Measurements from ENCODE around the gene SLIRP. TPM values are rescaled to one million over a fixed set of nuclear protein-coding genes. Genes with fewer than 3 reads are reported as not detected.
A peak's percentile ranks its signal among the peaks of the same experiment; 100 is the strongest.
"Not testable (repeated sequence)": the region's sequence is repeated elsewhere in the genome, so short reads cannot be mapped to it uniquely, and the experiment has no call there.

SLIRP gene
- polyA plus RNA-seq (2013, experiment 1 of 2; ENCODE audit: insufficient read length), result 102 TPM
- polyA plus RNA-seq (2013, experiment 2 of 2; ENCODE audit: insufficient read length), result 116 TPM

DNA sequence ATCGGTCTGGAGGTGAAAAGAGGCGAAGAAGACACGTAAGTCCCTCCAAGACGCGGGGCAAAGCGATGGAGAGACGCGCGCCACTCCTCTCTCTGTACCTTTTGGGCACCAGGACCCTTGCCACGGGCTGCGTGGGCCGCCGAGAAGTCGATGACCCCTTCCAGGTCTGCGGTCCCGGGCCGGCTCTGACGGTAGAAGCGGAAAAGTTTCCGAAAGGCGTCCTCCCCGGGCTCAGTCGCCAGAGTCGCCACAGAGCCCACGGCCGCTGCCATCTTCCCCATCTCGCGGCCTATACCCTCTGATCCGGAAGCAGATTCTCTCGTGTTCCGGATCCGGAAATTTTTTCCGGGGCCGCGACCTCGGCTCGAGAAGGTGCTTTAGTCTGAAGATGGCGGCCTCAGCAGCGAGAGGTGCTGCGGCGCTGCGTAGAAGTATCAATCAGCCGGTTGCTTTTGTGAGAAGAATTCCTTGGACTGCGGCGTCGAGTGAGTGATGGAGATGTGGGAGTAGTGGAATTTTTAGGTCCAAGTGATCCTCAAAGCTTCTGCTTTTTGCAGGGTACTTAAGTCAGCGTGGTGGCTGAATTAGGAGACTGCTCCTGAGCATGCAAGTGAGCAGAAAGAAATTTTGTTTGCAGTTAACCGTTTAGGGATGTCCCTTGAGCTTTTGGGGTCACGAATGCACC lies at the start of gene SLIRP, which contains the start of gene ALKBH1:
TSS of gene SLIRP (plus strand) at position 380 of the 685 bp plus-strand sequence. CDS start at position 389, 9 bp downstream.
TSS of gene ALKBH1 (minus strand) at position 300 of the 685 bp plus-strand sequence. CDS start at position 281, 19 bp downstream.
- peak; percentile 80 for DNase-seq

DNA sequence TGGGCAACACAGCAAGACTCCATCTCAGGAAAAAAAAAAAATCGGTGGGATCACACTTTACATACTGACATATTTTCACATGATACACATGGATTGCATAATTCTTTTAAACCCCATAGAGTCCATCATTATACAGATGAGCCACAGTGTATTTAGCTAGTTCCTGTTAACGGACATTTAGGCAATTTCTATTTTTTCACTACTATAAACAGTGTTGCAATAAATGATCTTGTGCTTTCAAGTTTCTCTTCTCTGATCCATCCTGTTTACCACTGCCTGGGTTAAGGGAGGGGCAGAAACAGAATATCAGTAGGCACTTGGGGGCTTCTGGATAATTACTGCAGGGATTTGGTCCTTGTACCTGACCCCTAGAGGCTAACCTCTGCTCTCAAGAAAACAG lies 48.1 kb upstream of the SLIRP start:
- no peak for DNase-seq

DNA sequence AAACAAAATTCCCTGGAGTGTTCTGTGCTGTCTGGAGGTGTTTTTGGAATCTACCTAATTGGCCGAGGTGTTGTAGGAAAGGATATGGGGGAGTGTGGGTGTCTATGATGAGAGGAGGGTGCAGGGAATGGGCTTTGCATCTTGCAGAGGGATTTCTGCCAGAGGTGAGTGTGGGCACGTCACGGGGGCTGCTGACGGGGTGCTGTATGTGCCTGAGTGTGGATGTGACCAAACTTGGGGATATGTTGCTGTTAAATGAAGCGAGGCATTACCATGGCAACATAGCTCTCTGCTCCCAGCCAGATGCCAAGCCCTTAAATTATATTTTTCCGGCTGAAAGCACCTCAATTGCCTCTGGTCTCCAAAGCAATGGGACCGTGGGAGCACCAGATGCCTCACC lies 47.1 kb upstream of the SLIRP start:
- no peak for DNase-seq

DNA sequence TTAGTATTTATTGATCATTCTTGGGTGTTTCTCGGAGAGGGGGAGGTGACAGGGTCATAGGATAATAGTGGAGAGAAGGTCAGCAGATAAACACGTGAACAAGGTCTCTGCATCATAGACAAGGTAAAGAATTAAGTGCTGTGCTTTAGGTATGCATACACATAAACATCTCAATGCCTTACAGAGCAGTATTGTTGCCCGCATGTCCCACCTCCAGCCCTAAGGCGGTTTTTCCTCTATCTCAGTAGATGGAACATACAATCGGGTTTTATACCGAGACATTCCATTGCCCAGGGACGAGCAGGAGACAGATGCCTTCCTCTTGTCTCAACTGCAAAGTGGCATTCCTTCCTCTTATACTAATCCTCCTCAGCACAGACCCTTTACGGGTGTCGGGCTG lies 46.3 kb upstream of the SLIRP start:
- DNase-seq, result not testable (repeated sequence)

DNA sequence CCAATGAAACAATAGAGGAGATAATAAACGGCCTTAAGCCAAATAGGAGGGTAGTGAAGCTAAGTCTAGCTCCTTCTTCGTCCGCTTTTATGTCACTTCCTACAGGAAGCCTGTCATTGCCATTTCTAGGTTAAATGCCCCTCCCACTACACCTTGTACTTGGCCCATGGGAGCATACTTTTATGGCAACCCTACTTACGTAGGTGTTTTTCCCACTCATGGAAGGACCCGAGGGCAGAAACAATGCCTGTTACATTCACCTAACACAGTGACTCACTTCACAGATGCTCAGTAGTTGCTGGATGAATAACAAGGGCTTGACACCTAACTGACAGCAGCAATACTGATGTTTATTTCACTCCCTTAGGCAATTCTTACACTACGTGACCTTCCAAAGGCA lies 44.6 kb upstream of the SLIRP start:
- no peak for DNase-seq

DNA sequence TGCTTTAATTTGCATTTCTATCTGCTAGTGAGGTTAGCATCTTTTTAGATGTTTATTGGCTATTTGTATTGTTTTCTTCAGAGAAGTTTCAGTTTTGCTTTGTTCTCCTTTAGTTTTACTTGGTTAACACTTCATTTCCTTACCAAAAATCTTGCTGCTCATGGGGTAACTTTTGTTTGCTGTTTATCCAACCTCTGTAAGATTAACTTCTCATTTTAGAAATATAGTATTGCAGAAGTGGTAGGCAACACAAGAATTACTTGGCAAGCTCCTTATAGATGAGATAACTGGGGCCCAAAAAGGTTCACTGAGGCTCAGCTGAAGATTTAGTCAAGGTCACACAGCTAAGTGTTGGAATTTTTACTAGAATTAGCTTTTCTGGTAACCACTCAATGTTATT lies 40.6 kb upstream of the SLIRP start:
- no peak for DNase-seq

DNA sequence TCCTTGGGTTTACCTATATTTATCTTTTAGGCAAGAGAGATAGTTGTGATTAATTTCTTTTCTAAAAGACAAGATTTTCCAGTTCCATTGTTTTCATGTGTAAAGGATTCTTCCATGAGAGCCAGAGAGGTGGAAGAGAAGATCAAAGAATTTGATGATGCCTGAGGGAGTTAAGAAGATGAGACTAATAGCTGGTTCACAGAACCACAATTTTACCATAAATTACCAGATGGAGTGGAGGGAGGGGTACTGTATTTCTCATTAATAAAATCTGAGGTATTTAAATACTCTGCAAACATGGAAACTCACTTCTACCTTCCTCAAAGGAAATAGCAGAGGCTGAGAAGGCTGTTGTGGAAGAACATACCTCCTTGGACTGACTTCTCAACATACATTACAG lies 34.7 kb upstream of the SLIRP start:
- DNase-seq, result no peak

DNA sequence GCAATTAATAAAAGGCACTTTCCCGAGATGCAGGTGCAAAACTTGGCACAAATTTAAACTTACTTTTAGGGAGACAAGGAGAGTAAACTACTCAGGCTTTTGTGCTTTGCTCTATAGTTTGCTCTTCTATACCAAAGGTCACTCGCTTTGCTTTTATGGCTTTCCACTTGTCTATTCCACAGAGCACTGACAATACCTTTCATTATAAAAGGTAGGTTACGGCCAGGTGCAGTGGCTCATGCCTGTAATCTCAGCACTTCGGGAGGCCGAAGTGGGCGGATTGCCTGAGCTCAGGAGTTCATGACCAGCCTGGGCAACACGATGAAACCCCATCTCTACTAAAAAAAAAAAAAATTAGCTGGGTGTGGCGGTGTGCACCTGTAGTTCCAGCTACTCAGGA lies 33.0 kb upstream of the SLIRP start:
- no peak for DNase-seq

DNA sequence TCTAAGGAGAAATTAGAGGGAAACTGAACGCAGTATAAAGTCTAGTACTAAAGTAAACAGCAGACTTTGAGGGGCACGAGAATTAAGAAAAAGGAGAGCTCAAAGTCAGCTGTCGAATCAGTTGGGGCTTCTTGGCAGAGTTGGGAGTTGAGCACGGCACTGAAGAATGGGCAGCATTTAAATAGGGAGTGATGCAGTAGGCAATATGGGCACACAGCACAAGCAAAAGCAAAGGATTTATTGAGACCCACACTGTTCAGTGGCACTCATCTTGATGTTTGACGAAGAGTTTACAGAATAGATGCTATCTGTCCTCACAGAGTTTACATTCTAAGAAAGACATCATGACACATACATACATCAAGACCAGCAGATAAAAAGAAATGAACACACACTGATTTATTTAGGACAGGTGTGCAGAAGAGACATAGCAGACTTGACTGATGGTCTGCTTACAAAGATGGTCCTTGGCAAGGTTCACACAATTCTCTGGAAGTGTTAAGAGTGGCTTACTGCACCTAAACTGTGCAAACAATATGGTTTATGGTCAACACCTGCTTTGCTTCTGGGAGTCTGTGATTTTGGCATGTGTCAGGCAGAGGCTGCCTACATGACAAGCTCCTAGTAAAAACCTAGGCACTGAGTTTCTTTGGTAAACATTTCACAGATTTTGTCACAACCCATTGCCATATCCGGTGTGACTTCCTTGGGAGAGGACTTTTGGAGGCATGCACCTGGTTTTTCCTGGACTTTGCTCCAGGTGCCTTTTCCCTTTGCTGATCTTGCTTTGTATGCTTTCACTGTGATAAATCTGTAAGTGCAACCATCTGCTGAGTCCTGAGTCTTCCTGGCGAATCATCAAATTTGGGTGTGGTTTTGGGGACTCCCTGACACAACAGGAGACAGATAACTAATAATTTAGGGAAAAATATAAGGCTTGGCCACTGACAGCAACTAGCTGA lies 26.4 kb upstream of the SLIRP start:
- DNase-seq, result no peak

DNA sequence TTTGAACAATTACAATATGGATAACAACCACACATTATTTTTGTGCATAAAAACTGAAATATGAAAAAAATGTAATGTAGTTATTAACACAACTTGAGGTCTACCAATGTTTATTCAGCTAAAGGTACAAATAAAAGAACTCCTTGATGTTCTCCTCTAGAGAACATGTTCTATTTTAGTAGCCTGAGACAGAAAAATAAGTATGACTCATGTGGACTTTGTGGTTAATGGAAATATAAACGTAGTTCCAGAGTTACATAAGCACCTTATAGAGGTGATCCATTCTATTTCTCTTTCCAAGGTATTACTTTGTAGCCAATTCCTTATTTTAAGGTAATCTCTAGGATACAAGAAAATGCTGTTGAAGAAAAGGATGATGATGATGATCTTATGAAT lies 25.7 kb upstream of the SLIRP start:
- peak; percentile 12 for DNase-seq

DNA sequence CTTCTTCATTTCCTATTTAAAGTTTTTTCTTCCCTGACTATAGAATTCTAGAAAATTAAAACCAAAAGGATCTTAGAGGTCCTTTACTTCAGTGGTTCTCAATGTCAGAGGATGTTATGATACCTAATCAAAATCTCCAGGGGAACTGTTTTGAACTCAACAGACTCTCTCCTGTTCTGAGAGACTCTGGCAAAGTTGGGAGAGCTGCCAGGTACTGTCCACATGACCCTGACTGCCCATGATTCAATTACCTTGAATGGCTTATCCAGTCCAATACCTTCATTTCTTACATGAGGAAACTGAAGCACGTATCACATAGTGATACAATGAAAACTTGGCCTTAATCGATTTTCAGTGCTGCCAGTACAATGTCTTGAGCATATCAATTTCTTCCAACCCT lies 16.6 kb upstream of the SLIRP start:
- no peak for DNase-seq

DNA sequence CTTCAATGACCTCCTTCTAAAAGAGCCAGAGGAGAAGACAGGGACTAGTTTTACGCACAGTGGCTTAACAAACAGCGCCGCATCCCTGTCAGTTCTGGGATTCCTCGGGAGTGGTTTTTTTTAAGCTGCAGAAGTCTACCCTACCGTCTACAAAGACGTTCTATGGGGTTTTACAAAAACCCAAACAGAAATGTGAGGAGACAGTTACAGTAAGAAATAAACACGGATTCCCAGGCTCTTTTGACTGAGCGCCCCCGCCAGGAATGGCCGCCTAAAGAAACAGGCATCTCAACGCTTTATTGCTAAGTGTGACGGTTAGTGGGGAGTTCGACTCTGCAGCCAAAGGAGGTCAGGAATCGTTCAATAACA lies 564 bp upstream of the SLIRP start:
- peak; percentile 49 for DNase-seq

DNA sequence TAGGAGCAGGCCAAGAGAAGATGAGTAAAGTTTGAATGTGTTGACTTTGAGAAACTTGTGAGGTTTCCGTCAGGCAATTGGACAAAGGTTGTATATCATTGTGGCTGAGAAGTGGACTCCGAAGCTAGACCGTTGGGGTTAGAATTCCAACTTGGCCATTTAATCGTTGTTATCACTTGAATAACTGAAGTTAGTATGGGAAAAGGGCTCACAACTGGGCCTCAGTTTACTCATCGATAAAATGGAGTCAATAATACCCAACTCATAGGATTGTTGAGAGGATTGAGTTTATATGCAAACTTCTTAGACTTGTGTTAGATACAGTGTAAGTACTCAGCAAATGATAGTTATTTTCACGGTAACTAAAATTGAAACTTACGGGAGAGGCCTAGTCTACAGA lies 846 bp downstream of the SLIRP start:
- DNase-seq, result no peak

DNA sequence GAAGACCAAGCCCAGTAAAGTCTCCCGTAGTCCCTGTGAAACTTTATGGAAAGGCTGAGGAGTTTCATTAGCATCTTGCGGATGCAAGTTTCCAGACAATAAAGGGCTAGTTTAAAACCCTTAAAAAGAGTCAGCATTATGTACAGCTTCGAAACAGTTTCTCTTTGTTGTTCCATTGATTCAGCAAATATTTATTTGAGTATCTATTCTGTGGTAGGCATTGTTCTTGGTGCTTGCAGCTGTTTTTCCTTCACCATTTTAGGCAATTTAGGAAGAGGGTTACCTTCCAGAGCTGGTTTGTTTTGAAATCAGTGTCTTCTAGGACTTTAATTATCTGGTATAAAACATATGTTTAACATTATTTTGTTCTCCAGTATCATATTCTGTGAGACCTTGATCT lies 1.5 kb downstream of the SLIRP start:
- no peak for DNase-seq

DNA sequence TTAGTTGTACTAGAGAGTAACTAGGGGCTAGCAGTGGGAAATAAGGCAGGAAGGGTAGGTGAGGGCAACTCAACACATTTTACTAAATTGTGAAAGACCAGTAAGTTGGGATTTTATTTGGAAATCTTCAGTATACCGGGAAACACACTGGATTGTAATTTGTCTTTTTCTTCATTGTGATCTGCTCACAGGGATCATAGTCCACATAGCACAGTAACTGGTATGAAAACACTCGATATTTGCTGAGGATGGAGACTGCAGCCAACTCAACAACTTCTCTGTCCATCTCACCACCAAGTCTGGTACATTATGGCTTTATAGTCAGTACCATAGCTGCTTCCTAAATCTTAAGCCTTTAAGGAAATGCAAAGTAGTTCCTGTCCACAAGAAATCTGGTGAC lies 2.5 kb downstream of the SLIRP start:
- no peak for DNase-seq

DNA sequence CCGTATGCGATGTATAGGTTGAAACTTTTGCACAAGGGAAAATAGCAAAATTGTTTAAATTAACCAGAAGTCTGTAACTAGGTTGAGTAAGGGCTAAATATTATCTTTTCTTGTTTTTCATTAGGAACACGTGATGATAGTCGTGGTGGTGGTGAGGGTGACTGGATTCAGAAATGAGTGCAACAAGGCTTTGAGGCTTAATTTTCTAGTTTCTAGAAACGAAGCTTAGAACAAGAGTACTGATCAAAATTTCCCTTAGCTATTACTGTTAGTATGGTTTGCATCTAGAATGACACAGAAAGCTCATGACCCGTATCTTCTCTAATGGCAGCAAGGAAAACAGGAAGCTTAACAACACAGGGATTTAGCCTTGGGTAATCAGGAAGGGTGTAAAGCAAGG lies 7.0 kb downstream of the SLIRP start:
- no peak for DNase-seq

DNA sequence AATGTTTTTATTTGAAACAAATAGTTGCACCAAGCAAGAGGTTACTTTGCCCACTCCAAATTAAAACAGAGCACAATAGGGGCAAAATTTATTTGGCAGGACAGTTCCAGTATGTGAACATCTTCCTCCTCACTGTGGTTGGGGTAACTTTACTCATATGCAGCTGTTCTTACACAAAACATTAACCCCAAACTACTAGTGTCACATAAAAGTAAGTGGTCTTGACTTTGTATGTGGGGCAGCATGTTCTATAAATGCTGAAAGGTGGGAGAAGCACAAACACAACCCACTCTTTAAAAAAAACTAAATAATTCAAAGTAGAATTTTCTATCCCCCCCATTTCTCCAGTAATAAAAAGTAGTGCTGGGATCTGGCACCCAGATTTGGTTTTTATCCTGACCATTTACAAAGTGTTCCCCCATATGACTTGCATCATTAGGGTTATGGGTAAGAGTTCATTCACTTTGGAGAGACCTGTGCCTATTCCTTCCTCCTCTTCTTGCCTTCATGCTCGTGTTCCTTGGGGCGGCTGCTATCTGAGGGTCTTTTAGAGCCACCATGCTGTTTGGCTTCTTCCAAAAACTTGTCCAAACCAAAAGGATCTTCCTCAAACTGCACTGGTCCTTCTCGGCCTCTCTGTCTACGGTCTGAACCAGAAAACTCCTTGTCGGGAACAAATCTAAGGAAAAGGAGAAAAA lies 9.9 kb downstream of the SLIRP start:
- DNase-seq, result no peak

DNA sequence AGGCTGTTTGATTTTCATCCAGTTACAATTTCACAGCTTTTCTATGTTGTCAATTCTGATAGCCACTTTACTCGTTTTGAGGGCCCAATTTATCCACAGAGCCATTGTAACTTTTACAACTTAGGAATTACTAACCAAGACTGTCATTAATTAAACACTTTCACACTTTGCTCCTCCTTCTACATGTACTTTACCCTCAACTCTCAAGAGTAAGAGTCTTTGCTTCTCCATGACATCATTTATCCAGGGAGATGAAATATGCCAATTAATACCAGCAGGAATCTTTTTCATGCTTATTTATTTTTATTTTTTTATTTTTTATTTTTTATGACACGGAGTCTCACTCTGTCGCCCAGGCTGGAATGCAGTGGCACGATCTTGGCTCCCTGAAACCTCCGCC lies 13.5 kb downstream of the SLIRP start:
- DNase-seq, result no peak

DNA sequence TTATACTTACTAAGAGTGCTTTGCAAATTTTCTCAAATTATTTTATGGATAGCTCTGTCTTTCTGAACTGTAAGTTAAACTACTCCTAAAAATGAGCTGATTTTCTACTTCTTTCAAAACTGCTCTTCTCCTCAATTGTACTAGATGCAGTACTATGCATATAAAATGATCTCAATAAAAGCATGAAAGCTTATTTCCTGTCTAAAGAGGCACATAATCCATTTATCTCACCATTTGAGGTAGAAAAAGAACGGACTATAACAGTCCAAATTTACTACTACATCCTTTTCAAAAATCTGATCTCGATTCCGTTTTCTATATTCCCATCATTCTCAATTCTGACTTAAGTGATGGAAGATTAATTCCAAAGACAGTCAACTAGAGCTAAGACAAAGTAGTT lies 14.4 kb downstream of the SLIRP start:
- DNase-seq, result no peak

DNA sequence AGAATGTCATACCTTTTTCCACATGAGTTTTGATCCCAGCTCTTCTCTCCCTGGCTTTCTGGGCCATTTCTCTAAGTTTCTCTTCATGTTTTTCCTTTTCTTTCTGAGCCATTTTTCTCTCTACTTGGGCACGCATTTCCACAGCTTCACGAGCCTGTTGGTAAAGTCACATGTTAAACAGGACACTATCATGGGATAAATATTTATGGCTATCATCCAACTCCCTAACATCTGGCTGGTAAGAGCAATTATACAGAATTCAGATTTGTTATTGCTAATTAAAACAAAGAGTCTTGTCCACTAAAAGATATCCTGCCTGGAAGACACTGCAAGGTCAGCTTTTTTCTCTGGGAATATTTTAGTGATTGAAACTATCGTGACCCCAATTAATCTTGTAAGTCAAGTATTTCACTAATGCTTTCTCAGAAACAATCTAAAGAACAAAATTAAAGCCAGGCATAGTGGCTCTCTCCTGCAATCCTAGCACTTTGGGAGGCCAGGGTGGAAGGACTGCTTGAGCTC lies 23.1 kb downstream of the SLIRP start:
- DNase-seq, result peak; percentile 20

DNA sequence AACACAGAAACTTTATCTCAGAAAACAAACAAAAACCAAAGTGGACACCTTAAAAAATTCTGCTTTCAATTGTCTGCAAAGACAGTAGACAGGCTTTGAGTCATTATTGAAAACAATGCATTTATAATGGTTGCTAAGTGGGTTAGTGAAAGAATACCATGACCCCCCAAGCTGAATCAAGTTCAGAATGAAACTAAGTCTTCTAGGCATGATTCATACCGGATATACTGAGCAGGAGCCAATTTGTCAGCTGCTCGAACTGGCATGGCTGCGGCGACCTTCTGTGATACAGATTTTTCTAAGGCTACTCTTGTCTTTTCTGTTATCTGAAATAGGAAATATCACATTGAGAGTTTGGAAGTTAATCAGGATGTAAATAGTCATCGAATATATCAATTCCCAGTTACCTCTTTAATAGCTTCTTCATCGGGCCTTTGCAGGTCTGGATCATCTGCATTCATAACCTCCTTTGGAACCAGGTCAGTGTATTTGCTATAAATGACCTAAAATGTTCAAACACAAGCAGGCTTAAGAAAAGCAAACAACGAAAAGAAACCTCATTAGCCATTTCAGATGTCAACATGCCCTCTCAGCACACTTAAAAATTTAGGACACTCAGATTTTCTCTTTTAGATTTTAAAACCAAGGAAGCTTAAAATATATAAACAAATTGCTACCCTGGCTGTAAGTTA lies 30.8 kb downstream of the SLIRP start:
- peak; percentile 2 for DNase-seq

DNA sequence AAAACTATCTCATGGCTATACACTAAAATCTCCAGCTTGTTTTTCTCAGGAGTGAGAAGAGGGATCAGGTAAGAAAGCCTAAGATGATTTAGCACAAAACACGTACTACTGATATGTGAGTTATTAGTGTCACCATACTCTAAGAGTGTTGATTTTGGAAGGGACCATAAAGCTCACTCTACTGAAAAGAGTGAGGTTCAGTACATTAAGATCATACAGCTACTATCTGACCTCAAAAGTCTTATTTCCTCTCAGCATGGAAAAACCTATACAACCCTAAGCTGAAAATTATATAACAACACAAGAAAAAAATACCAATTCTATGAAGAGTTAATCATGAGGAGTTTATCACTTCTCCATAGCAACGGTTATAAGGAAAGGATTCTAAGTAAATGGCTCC lies 33.5 kb downstream of the SLIRP start:
- no peak for DNase-seq
